Activated CD8-positive, alpha-beta memory T cell treated with anti-CD3 and anti-CD28 coated beads, Interleukin-2, amount 10 ng/mL, durations not matched to agents 7 days and 5 days (primary cell): Measurements from ENCODE around the gene CTNNB1. TPM values are rescaled to one million over a fixed set of nuclear protein-coding genes. Genes with fewer than 3 reads are reported as not detected.
"Not testable (repeated sequence)": the region's sequence is repeated elsewhere in the genome, so short reads cannot be mapped to it uniquely, and the experiment has no call there.

Source experiments
- ATAC-seq: fragments of 150-1000 bp; cut with Tn5 transposase; one replicate; pipeline ENCODE4 v1.10.0; 2021; ENCODE audit warnings: moderate library complexity
- CTCF ChIA-PET: fragments of 350-600 bp; sonication (Branson Sonifier 250); formaldehyde crosslinking; loops from one replicate; lab custom pipeline; 2021; ENCODE audit warnings: antibody characterized with exemption; lab: Charles Lee
- DNase-seq: peaks from one replicate; pipeline ENCODE4 v3.0.0-alpha.2; 2020
- H3K27ac Mint-ChIP-seq: one replicate; pipeline ENCODE4 v1.8.0; 2021; ENCODE audit warnings: mild to moderate bottlenecking, mixed read lengths
- H3K27me3 Mint-ChIP-seq: one replicate; pipeline ENCODE4 v1.8.0; 2021; ENCODE audit warnings: mixed read lengths
- H3K36me3 Mint-ChIP-seq: one replicate; pipeline ENCODE4 v1.8.0; 2021; ENCODE audit warnings: mild to moderate bottlenecking, mixed read lengths
- H3K4me1 Mint-ChIP-seq: one replicate; pipeline ENCODE4 v1.8.0; 2021; ENCODE audit warnings: mixed read lengths
- H3K4me3 Mint-ChIP-seq: one replicate; pipeline ENCODE4 v1.8.0; 2021; ENCODE audit warnings: mild to moderate bottlenecking, moderate library complexity, mixed read lengths
- H3K9me3 Mint-ChIP-seq: one replicate; pipeline ENCODE4 v1.8.0; 2022; ENCODE audit warnings: low read depth, mixed read lengths
- total RNA-seq, 2 experiments: library from RNA; stranded (reverse); gene quantifications; one replicate each; pipeline ENCODE4 v1.2.3, GENCODE V29; 2021

CTNNB1 gene
- total RNA-seq, 2 experiments from 2014 or later: 116 to 214 TPM

DNA sequence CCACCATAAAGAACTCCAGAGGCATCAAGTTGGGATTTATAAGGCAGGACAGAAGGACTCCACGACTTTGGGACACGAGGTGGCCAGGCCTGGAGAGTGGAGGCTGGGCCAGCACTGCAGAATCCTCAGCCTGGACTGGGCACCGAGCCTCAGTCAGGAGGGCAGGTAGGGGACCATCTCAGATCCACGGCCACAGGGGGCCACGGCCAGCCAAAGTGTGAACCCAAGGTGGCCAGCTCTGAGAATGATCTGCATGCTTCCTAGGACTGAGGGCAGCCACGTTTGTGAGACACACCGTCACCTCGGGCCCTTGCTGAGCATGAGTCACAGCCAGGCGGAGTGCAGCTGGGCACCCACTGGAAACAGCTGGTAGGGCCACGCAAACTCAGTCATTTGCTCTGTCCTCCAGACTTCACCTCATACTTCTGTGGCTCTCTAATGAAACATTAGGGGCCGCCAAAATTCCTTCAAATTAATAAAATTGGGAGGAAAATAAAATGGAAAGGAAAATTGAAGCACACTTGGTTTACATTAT is 65.8 kb downstream of the CTNNB1 start:
- DNase-seq (no peak), ATAC-seq (no peak)
- H3K9me3 Mint-ChIP-seq: no peaks in the 10 kb centered on the region
- H3K4me1 Mint-ChIP-seq: no peaks in the 10 kb centered on the region
- CTCF ChIA-PET: no interaction called here
- H3K27me3 Mint-ChIP-seq: no peaks in the 10 kb centered on the region
- H3K36me3 Mint-ChIP-seq: no peaks in the 10 kb centered on the region
- no peak overlapping the region for H3K4me3 Mint-ChIP-seq
- no peak overlapping the region for H3K27ac Mint-ChIP-seq

DNA sequence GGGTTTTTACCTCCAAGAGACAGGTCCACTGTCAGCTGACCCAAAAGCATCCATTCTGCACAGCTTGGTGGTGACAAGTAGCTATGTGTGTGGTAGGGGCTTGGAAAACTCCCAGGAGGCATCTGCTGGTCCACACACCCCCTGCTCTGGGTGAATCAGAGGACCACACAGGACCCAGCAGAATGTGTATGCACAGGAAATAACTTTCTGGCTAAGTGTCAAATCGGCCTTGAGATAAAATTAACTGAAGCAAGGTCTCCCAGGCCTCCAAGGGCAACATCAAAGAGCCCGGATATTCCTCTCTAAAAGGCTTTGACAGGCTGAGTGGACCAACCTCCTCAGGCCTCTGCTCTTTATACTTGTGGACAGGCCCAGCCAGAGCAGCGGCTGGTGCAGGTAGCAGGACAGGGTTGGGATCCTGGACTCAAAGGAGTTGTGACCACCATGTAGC is 66.5 kb downstream of the CTNNB1 start:
- no peaks in the 10 kb centered on the region for H3K4me1 Mint-ChIP-seq
- H3K9me3 Mint-ChIP-seq: no peaks in the 10 kb centered on the region
- no peak overlapping the region for H3K27ac Mint-ChIP-seq
- no peaks in the 10 kb centered on the region for H3K27me3 Mint-ChIP-seq
- CTCF ChIA-PET: no interaction called here
- H3K4me3 Mint-ChIP-seq: no peak overlapping the region
- ATAC-seq (no peak), DNase-seq (no peak)
- H3K36me3 Mint-ChIP-seq: no peaks in the 10 kb centered on the region

DNA sequence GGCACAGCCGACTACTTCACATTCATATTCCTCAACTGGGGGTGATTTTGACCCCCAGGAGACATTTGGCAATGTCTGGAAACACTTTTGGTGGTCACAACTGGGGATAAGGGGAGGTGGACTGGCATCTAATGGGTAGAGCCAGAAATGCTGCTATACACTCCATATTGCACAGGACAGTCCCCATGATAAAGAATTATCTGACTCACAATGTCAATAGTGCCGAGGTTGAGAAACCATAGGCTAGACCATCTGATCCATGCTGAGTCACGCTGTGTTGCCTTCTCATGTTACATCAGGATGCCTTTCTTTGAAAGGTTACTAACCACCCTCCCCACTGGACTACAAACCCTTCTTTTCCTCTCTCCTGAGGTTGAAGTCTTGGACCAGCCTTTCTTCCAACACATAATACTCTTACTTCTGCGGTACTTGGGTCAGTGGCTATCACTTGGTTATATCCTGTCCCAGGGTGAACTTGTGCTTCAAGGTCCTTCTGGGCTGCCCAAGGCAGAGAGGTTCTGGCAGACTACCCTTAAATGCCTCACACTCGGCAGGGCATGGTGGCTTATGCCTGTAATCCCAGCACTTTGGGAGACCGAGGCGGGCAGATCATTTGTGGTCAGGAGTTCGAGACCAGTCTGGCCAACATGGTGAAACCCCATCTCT is 68.8 kb downstream of the CTNNB1 start:
- H3K27ac Mint-ChIP-seq: no peak overlapping the region
- peaks cover 4% of the 10 kb centered on the region for H3K36me3 Mint-ChIP-seq
- H3K27me3 Mint-ChIP-seq: no peaks in the 10 kb centered on the region
- DNase-seq: no peak
- H3K9me3 Mint-ChIP-seq: peaks cover 4% of the 10 kb centered on the region
- CTCF ChIA-PET: no interaction called here
- H3K4me1 Mint-ChIP-seq: no peaks in the 10 kb centered on the region
- H3K4me3 Mint-ChIP-seq: no peak overlapping the region
- no peak for ATAC-seq

DNA sequence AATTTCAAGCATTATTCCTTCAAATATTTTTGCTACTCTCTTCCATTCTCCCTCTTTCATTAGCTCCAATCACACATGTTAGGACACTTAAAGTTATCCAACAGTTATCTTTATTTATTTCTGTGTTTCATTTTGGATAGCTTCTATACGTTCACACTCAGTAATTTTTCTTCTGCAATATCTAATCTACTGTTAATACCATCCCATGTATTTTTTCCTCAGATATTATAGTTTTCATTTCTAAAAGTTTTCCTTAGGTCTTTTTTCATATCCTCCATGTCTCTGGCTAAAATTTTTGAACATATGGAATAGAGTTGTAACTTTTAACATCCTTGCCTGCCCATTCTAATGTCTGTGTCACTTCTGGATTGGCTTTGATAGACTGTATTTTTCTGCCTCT is 73.4 kb downstream of the CTNNB1 start:
- H3K4me3 Mint-ChIP-seq: no peak overlapping the region
- H3K36me3 Mint-ChIP-seq: peaks cover 6% of the 10 kb centered on the region
- no peak for ATAC-seq
- H3K27ac Mint-ChIP-seq: no peak overlapping the region
- H3K27me3 Mint-ChIP-seq: no peaks in the 10 kb centered on the region
- H3K4me1 Mint-ChIP-seq: no peaks in the 10 kb centered on the region
- no peak for DNase-seq
- CTCF ChIA-PET: no interaction called here
- peaks cover 12% of the 10 kb centered on the region for H3K9me3 Mint-ChIP-seq

DNA sequence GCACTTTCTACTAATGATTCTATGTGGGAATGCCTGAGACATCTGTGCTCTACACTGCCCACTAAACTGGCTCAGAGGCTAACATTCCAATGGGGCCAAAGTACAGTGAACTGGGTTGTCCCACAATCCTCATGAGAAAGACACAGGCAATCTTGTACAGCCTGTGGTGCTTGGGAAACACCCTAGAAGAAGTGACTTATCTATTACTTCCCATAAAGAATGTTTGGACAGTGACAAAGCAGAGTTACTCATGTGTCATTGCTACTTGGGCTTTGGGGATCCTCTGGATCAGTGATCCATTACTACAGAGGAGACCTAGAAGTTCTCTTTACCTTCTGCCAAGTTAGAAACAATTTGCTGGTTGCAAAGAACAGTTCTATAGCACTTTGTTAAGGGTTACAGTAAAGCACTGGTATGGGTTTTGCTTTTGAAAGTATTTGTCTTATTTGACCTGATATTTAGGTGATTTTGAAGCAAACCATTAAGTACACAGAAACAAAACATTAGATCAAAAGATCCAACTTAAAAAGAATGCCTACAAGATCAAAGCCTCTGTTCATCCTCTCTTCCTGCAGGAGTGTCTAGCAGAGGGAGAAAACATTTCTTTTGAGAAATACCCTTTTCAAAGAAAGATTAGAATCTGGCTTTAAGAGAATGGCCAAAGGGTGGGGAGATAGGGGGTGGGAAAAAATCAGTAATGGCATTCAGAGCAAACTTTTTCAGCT is 75.8 kb downstream of the CTNNB1 start:
- Mint-ChIP-seq H3K4me3 (no peak overlapping the region), H3K36me3 (peaks cover 6% of the 10 kb centered on the region), H3K27me3 (no peaks in the 10 kb centered on the region), H3K27ac (no peak overlapping the region), H3K4me1 (no peaks in the 10 kb centered on the region), H3K9me3 (peaks cover 12% of the 10 kb centered on the region)
- ATAC-seq: no peak
- CTCF ChIA-PET: no interaction called here
- no peak for DNase-seq

DNA sequence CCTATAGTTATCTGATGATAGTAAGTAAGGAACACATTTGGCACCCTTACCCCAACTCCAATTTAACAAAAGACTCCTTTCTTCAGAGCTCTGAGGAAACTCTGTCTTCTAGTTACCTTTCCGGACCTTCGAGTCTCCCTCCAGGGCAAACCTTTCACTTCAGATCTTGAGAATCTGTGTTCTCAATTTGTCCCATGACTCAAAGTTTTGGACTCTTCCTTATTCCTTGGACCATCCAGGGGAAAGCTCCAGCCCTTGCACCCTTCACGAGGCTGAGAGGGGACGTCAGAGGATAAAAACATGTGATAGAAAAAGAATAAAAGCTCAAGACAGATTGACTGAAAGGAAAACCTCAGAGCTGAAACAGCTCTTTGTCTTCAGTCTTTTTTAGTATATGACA is 76.9 kb downstream of the CTNNB1 start:
- CTCF ChIA-PET: no interaction called here
- ATAC-seq (no peak), DNase-seq (no peak)
- no peaks in the 10 kb centered on the region for H3K4me1 Mint-ChIP-seq
- H3K36me3 Mint-ChIP-seq: peaks cover 6% of the 10 kb centered on the region
- no peak overlapping the region for H3K4me3 Mint-ChIP-seq
- H3K27ac Mint-ChIP-seq: no peak overlapping the region
- H3K27me3 Mint-ChIP-seq: peaks cover 2% of the 10 kb centered on the region
- H3K9me3 Mint-ChIP-seq: peaks cover 12% of the 10 kb centered on the region

DNA sequence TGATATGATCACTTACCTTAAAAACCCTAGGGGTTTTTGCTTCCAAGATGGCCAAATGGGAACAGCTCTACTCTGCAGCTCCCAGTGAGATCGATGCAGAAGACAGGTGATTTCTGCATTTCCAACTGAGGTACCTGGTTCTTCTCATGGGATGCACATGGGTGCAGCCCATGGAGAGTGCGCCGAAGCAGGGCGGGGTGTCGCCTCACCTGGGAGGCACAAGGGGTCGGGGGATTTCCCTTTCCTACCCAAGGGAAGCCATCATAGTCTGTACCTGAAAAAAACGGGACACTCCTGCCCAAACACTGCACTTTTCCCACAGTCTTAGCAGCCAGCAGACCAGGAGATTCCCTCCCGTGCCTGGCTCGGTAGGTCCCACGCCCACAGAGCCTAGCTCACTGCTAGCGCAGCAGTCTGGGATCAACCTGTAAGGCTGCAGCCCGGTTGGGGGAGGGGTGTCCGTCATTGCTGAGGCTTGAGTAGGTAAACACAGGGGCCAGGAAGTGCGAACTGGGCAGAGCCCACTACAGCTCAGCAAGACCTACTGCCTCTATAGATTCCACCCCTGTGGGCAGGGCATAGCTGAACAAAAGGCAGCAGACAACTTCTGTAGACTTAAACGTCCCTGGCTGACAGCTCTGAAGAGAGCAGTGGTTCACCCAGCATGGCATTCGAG is 78.6 kb downstream of the CTNNB1 start:
- DNase-seq (no peak), ATAC-seq (no peak)
- CTCF ChIA-PET: no interaction called here
- Mint-ChIP-seq H3K27me3 (peaks cover 2% of the 10 kb centered on the region), H3K4me3 (no peak overlapping the region), H3K4me1 (no peaks in the 10 kb centered on the region), H3K36me3 (peaks cover 2% of the 10 kb centered on the region), H3K9me3 (peaks cover 7% of the 10 kb centered on the region), H3K27ac (no peak overlapping the region)

DNA sequence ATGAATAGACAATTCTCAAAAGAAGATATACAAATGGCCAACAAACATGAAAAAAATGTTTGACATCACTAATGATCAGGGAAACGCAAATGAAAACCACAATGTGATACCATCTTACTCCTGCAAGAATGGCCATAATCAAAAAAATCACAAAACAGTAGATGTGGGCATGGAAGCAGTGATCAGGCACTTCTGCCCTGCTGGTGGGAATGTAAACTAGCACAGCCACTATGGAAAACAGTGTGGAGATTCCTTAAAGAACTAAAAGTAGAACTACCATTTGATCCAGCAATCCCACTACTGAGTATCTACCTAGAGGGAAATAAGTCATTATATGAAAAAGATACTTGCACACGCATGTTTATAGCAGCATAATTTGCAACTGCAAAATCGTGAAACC is 85.6 kb downstream of the CTNNB1 start:
- H3K4me1 Mint-ChIP-seq, DNase-seq, H3K27ac Mint-ChIP-seq, H3K27me3 Mint-ChIP-seq, H3K36me3 Mint-ChIP-seq, H3K9me3 Mint-ChIP-seq, ATAC-seq, H3K4me3 Mint-ChIP-seq, CTCF ChIA-PET: not testable (repeated sequence)

DNA sequence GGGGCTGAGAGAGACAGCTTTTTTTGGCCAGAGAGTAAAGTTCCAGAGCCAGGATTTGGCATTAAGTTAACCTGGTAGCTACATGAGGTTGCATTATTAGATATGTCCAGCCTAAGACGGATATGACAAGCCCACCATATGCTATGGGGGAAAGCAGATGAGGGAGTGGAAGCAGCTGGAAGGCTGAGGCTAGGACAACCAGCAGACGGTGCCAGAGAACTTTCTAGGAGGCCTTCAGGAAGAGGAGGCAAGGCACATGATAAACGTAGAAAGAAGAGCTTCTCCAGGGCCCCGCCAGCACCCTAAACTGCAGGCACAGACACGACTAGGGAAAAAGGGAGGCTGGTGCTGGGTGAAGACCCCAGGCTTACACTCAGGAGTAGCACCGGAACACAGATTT is 87.0 kb downstream of the CTNNB1 start:
- Mint-ChIP-seq H3K27me3 (no peaks in the 10 kb centered on the region), H3K4me3 (no peak overlapping the region), H3K36me3 (no peaks in the 10 kb centered on the region)

DNA sequence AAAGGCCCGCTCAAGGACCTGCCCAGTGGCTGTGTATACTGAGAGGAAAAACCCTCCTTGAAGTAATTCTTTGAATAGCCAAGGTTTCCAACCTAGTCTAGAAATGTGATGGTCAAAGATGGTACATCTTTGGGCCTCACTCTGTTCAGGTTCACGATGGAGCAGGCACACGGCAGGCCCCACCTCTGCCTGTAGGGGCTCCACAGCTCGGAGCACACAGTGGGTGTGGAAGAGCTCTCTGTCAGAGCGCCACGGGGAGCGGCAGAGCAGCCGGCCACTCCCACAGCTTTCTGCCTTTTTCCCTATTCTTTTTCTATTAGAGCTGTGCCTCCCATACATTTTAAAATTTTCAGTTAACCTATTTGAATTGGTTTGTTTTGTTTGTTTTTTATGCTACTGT is 89.5 kb downstream of the CTNNB1 start:
- H3K4me3 Mint-ChIP-seq: no peak overlapping the region
- H3K4me1 Mint-ChIP-seq: peaks cover 7% of the 10 kb centered on the region
- CTCF ChIA-PET: no interaction called here
- no peaks in the 10 kb centered on the region for H3K27me3 Mint-ChIP-seq
- ATAC-seq (no peak), DNase-seq (no peak)
- no peaks in the 10 kb centered on the region for H3K36me3 Mint-ChIP-seq
- H3K9me3 Mint-ChIP-seq: no peaks in the 10 kb centered on the region
- H3K27ac Mint-ChIP-seq: no peak overlapping the region

More for the DNA sequence above, 87.0 kb downstream of the CTNNB1 start:
- Mint-ChIP-seq H3K27ac (no peak overlapping the region), H3K9me3 (no peaks in the 10 kb centered on the region), H3K4me1 (peaks cover 7% of the 10 kb centered on the region)
- no peak for DNase-seq
- CTCF ChIA-PET: no interaction called here
- no peak for ATAC-seq
